NCI-H524 treated with DMSO at 0.1 percent for 48 hours (cell line): ENCODE measurements around the gene TCF3.

Source experiments
- DNase-seq: peaks from one replicate; lab custom pipeline; 2025; lab: John Stamatoyannopoulos, UW

Gene TCF3

DNA sequence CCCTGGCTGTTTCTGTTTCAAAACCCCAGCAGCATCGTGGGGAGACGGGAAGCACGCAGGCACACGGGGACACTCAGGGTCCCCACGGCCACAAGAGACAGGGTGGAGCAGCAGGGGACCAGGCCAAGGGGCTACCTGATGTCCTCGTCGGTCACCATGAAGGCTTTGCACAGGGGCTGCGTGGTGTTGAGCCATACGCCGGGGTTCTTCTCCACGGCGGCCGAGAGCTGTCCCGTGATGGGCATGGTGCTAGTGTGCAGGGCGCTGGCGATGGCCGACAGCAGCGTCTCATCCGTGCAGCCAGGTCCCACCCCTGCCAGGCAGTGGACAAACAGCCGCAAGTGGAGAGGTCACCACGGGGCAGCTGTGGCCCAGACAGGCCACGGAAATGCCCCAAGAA is 71.5 kb downstream of the TCF3 start:
- no peak for DNase-seq

DNA sequence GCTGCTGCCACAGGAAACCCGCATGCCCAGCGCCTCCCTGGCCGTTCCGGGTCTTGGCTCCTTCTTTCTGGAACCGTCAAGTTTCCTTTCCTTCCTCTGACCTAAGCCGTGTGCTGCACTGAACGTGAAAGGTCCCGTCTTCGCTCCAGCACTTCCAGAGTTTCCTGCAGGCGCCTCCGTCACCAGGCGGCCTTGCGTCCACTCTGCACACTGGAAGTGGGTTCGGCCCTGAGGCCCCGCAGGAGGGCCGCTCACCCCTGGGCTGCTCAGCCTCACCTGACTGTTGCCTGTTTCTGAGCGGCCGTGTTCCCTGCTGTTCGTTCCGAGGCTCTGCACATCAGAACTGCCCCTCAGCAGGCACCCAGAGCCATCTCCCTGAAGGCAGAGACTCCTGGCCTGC is 72.0 kb downstream of the TCF3 start:
- DNase-seq = no peak

DNA sequence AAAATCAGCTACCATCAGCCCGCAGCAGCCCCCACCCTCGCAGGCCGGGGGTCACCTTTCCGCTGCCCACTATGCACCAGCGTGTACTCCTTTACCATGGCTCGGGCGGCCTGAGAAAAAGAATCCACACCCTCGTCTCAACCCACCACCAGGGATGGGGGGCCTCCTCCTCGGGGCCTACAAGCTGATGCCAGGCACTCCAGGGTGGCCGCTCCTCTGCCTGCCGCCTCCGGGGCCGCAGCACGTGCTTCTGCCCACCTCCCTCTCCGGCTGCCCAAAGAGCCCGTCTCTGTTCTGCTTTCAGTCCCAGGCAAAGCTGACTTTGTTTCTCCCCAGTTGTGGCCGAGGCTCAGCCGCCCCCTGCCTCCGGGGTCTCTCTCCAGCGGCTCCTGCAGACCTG is 73.2 kb downstream of the TCF3 start:
- DNase-seq = no peak

DNA sequence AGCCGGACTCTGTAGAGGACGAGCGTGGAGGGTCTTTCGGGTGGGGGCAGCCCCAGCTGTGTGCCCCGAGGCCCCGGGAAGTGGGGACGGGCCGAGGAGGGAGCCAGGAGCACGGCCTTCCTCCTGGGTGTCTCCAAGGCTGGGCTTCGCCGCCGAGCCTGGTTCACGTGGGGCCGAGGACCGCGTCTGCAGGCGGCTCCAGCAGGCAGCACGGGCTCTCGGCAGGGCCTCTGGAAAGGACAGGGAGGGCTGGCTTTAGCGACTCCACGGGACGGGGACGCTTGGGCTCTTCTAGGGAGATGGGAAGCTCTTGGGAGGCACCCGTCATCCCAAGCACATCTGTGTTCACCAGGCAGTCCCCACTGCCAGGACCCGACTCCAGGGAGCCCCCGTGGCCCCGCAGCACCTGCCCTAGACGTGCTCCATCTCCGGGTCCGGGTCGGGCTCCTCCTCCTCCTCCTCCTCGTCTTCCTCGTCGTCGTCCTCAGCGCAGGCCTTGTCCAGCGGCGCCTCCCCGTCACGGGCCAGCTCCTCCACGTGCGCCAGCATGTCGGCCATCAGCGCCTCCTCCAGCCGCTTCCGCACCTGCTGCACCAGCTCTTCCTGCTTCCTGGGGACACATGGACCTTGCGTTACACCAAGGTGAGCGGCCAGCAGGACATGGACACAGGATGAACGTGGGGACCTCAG is 74.3 kb downstream of the TCF3 start:
- no peak for DNase-seq

DNA sequence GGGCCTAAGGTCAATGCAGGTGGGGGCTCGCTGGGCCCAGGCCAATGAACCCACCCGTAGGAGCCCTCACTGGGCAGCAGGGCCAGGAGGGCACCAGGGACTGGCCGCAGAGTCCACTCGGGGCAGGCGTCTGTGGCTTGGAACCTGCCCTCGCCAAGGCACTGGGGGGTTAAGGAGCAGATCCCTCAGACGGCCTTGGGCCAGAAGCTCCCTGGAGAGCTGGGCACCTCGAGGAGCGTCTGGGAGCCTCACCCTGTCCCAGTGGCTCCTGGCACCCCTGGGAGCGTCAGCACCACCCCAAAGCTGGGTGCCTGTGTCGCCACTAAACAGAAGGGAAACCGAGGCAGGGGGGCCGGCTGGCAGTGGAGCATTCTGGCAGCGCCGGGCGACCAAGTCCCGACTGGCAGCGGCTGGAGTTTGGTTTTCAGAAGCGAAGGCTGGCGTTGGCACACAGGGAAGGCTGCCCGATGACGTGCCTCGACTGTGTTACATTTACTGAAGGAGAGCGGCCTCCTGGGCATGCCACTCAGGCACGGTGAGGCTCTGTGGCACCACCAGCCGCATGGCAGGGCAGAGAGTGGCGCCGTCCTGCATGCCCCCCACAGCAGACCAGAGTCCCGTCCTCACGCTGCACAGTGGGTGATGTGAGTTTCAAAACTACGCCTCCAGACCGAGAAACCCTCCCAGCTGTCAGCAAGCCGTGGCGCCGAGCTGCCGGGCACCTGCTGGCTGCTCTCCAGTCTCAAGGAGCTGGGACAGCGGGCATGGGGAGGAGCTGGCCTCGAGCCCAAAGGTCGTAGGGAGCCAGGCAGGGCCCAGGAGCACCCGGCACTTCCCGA is 75.1 kb downstream of the TCF3 start:
- DNase-seq = no peak

DNA sequence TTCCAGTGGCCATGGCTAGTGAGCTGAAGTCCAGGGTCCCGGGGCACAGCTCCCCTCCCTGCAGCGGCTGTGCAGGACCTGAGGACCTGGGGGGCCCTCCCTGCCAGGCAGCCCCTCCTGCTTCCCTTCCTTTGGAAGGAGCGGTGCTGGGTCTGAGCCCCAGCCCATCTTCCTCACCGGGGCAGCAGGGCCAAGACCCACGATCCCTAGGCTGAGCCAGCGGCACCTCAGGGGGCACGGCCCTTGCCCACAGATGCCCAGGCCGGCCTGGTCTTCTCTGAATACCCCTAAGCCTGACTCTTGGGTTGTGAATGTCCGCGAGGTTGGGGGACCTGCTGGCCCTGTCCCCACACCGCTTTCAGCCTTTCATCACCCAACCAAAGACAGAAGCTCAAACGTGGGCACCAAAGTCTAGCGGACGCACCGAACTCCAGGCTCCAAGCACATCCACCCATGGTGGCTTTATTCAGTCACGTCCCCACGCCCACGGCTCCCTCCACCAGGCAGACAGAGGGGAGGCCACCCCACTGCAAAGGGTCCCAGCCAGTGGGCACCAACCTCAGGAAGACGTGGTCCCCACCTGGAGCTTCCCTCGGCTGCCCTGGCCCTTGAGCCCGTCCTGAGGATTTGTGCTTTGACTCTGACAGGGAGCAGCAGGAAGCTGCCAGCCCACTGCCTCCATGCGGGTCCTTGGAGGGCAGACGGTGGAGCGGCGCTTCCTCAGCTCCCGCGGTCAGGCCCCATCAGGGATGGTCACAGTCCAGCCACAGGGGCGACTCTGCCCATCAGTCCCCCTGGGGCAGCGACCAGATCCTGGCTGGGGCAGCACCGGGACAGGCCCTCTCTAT is 75.9 kb downstream of the TCF3 start:
- no peak for DNase-seq

DNA sequence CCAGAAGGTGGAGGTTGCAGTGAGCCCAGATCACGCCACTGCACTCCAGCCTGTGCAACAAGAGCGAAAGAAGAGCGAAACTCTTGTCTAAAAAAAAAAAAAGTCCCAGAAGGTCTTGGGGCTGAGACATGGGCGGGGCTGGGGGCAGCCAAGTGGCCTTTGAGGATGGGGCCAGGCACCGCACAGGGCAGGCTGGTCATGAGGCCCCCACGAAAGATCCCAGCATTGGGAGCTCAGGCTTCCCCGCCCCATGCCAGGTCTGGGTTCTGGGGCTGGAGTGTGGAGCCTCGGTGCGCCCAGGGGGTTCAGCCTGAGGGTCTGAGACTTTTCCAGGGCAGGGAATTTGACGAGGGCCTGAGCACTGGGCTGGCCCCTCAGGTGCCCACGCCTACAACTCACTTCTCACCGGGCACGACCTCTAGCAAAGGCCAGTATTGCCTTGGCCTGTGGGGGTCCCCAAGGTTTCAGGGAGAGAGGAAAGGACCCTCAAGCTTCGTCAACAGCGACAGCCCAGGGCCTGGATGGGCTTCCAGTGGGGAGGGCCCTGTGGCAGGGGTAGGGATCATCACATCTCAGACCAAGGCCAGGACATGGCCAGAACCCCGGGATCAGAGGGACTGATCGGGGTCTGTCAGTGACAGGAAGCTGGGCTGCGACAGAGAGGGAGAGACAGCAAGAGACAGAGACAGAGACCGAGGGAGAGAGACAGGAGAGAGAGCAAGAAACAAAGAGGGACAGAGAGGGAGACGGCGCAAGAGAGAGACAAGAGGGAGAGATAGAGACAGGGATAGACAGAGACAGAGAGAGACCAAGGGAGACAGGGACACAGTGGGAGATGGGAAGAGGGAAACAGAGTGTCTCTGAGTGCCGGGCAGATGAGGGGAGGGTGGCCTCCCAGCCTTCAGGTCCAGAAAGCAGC is 76.8 kb downstream of the TCF3 start:
- DNase-seq = no peak

DNA sequence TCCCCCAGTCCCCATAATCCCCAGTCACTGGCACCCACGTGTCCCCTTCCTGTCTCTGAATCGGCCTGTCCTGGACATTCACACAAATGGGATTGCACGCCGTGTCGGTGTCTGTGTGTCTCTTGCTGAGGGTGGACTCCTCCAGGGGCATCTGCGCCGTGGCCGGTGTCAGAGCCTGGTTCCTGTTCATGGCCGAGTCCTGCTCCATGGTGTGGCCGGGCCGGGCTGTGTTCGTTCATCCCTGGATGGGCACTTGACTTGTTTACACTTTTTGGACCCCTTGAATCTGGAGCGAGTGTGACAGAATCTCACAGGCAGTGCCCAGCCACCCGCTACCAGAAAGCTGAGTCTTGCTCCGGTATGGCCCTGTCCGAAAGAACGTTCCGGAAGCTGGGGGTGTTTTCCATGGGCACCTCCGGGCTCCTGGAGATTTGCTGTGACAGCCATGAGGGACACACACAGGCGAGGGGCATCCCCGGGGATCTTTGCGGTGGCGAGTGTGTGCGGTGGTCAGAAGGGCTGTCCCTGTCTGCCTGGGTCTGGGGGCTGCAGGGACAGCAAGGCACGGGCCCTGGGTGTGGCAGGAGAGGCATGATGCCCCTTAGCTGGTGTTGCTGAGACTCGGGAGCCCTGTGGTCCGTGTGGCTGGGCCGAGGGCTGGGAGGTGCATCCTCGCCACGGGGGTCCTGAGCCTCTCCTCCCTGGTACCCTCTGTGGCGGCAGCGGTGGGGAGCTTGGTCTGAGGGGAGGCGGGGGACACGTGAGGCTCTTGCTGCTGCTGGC is 77.9 kb downstream of the TCF3 start:
- no peak for DNase-seq

DNA sequence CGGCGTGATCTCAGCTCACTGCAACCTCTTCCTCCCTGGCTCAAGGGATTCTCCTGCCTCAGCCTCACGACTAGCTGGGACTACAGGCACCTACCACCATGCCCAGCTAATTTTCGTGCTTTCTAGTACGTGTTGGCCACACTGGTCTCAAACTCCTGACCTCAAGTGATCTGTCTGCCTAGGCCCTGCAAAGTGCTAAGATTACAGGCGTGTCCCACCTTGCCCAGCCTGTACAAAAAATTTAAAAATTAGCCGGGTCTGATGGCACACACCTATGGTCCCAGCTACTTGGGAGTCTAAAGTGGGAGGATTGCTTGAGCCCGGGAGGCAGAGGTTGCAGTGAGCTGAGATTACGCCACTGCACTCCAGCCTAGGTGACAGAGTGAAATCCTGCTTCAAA is 79.6 kb downstream of the TCF3 start:
- no peak for DNase-seq

DNA sequence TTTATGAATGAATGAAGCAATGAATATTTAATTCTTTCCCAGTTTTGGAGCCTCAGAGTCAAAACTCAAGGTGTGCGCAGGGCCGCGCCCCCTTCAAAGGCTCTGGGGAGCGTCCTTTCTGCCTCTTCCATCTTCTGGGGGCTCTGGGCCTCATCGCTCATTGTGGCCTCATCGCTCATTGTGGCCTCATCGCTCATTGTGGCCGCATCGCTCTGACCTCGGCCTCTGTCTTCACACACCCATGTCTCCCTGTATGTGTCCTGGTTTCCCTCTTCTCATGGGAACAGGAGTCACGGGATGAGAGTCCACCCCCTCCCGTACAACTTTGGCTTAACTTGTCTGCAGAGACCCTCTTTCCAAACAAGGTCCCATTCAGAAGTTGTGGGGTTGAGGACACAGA is 81.1 kb downstream of the TCF3 start:
- no peak for DNase-seq

DNA sequence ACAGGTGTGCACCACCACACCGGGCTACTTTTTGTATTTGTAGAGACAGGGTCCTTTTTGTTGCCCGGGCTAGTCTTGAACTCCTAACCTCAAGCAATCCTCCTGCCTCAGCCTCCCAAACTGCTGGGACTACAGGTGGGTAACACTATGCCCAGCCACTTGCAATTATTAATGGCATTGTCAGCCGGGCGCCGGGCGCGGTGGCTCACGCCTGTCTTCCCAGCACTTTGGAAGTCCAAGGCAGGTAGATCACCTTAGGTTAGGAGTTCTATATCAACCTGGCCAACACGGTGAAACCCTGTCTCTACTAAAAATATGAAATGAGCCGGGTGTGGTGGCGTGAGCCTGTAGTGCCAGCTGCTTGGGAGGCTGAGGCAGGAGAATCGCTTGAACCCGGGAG is 81.6 kb downstream of the TCF3 start:
- no peak for DNase-seq

DNA sequence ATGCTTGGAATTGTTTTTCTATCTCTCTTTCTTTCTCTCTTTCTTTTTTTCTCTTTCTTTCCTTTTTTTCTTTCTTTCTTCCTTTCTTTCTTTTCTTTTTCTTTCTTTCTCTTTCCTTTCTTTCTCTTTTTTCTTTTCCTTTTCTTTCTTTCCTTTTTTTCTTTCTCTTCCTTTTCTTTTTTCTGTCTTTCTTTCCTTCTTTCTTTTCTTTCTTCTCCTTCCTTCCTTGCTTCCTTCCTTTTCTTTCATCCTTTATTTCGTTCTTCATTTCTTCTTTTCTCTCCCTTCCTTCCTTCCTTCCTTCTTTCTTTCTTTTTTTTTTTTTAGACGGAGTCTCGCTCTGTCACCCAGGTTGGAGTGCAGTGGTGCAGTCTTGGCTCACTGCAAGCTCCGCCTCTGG is 82.4 kb downstream of the TCF3 start:
- no peak for DNase-seq

DNA sequence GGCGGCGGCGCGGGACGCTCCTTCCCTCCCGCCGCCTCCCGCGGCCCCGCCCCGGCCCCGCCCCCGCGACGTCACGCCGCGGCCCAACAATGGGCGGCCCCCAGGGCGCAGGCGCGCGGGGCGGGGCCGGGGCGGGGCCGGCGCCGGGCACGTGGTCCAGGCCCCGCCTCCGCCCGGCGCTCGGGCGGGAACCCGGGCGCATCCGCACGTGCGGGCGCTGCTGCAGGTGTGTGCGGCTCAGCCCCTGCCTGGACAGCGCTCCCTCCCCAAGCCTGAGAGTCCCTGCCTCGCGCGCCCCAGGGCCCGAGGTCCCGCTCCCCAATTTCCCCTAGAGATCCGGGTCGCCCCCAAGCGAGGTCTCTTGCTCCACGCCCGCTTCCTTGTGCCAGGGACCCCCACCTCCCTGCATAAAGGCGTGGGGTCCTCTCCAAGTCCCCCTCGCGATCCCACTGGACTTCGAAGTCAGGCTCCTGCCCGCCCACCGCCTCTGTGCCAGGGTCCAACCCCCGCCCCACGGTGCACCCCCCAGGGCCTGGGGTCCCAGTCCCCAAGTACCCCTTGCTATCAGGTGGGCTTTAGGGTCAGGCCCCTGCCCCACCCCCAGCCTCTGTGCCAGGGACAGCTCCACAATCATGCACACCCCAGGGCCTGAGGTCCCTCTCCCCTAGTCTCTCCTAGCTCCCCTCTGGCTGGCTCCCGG is 83.9 kb downstream of the TCF3 start, which contains the start of gene MEX3D:
Gene MEX3D (minus strand): TSS at position 6 of the 700 bp plus-strand sequence. CDS start 267 bp downstream, outside the sequence.
- no peak for DNase-seq

DNA sequence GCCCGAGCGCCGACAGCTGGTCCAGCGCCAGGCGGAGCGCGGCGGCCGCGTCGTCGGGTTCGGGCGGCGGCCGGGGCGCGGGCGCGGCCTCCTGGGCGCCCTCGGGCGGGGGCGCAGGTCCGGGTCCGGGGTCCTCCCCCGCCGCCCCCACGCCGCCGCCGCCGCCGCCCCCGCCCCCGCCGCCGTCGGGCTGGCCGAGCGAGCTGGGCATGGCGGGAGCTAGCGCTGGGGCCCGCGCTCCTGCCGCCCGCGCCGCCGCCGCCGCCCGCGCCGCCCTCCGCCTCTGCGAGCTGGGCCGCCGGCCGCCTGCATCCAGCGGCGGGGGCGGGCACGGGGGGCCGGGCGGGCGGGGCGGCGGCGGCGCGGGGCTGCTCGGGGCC is 84.6 kb downstream of the TCF3 start:
- DNase-seq = no peak

DNA sequence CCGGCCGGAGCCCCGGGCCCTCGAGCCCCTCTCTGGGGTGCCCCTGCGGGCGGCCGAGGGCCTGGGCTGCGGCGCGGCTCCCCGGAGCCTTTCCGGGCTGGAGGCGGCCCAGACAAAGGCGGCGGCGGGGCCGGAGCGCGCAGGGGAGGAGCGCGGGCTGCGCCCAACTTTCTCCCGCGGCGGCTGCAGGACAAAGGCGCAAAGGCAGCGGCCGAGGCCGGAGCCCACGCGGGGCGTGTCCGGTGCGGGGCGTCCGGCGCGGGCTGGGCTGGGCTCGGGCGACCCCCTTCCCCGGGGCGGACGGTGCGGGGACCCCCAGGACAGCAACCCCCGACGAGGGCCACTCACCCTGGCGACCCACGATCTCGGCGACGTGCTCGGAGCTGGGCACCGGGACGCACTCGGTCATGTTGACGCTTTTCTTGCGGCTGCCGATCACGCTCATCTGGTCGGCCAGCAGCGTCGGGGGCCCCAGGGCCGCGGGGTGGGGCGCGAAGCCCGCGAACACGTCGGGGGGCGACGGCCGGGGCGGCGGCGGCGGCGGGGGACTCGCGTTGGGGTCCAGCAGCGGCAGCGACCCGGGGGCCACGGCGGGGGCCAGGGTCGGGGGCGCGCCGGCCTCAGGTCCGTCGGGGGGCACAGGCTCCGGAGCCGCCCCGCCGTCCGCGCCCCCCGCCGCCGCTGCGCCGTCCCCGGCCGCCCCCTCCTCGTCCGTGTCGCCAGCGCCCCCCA is 85.1 kb downstream of the TCF3 start:
- no peak for DNase-seq

DNA sequence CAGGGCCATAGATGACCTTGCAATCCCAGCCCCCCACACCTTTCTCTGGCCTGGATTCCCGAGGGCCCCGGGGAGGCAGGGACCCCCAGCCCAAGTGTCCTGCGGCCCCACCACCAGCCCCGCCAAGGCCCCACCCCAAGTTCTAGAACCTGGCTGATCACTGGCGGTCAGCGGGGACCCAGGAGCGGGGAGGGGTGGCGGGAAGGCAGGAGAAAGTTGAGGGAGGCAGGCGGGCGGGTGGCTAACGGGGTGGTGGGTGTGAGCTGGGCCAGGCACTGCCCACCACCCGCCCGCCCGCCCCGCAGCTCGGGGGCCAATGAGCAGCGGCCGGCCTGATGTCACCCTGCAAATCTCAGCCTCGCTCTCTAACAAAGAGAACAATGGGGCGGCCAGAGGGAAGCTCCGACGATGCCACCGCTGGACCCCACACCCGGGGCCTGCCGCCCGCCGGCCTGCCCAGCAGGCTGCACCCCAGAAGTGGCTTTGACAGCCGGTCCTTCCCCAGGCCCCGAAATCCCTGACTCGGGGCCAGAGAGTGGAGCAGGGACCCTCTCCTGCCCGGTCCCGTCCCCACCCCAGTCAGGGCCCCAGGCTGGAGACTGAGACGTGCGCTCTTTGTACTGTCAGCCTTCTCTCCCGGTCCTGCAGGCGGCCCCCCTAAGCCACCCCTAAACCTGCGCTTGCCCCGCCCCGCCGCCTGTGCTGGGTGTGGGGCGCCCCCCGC is 85.9 kb downstream of the TCF3 start:
- DNase-seq = no peak

DNA sequence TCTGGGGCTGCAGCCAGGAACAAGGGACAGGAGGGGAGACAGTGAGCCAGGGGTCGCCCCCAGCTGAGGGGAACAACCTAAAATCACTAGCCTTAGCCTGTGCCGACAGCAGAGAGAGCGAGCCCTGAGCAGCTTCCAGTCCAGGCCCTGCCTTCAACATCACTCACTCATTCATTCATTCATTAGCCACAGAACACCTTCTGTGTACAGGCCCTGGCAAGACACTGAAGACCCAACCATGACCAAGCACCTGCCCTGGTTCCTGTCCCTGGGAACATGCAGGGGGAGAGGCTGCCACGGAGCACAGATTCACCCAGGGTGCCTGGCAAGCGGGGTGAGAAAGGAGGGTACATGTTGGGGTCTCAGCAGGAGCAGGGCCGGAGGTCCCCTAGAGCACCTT is 89.2 kb downstream of the TCF3 start:
- no peak for DNase-seq

DNA sequence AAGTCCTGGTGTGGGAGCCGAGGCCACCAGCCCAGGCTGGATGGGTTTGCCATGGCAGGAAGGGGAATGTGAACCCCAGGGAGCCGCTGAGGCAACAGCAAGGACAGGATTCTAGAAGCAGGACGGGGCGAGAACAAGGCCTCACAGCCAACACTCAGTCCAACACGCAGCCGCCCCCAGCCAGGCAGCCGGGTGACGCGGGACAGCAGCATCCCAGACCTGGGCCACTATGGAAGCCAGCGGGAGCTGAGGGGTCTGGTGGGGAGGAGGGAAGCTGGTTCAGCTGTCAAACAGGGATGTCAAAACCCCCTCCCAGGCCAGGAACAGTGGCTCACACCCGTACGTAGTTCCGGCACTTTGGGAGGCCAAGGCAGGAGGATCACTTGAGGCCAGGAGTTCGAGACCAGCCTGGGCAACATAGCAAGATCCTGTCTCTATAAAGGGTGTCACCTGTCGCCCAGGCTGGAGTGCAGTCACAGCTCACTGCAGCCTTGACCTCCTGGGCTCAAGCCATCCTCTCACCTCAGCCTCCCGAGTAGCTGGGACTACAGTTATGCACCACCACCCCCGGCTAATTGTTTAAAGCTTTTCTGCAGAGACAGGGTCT is 91.1 kb downstream of the TCF3 start:
- DNase-seq = no peak
